Lower leg skin (tissue), 4 donors: ENCODE results near the gene FOXN4. TPM values are rescaled to one million over a fixed set of nuclear protein-coding genes. Genes with fewer than 3 reads are reported as not detected.

ENCODE experiments used
- DNase-seq, 2 donors: peaks; one replicate each; pipeline ENCODE4 v3.0.0-alpha.2; 2019; ENCODE audit warnings: low spot score in 2 of 2
- H3K4me3 ChIP-seq: fragments of 200-600 bp; sonication (generic); 2 replicates; pipeline ENCODE4 v1.5.1; 2017; ENCODE audit warnings: mild to moderate bottlenecking, low read depth; ENCODE audit not compliant: poor library complexity, severe bottlenecking
- POLR2A ChIP-seq, 2 donors: fragments of 450-650 bp; IDR thresholded peaks; one replicate each; pipeline ENCODE4 v1.6.1; 2016 to 2017; ENCODE audit warnings: antibody characterized with exemption in 2 of 2, mild to moderate bottlenecking in 1 of 2, moderate library complexity in 1 of 2
- WGBS, 2 donors: methylation state at CpG; one replicate each; pipeline ENCODE4 v1.1.5; 2018; 5-methylcytosine and 5-hydroxymethylcytosine counted together
- intact Hi-C: fragments of 100-400 bp; cut with DNase I; formaldehyde crosslinking; loops from one replicate; pipeline ENCODE4 v1.15.0; 2023; ENCODE audit warnings: low total_unique reads
- total RNA-seq, 4 donors: library from RNA; depleted of rRNA; stranded (reverse); fragments of >200 nt; gene quantifications; one replicate each; pipeline ENCODE4 v1.1.0, GENCODE V29; 2016
- TF ChIP-seq, protein P1 (sequence below), 3 donors: fragments of 450-650 bp; IDR thresholded peaks; one replicate each; pipeline ENCODE4 v1.5.1; 2016; ENCODE audit warnings: antibody characterized with exemption in 3 of 3, mild to moderate bottlenecking in 3 of 3, moderate library complexity in 2 of 3

Gene FOXN4
- total RNA-seq, 4 donors from 2014 or later: 0.10 to 0.12 TPM; not detected in 2

DNA sequence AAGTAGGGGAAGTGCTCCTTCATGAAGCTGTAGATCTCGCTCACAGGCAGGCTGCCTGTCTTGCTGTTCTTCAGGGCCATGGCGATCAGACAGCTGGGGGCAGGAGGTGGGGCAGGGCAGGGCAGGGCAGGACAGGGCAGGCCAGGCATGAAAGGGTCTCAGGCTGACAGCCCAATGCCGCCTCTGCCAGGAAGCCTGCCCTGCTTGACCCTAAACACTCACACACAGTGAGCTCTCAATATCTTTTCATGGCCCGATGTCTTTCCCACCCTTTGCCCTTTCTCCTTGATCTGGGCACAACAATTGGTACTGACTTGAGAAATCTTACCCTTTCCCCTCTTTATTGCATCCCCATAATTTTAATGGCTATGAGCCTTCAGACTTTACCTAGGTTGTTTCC, 22.4 kb downstream of the FOXN4 start:
- TF ChIP-seq POLR2A (IDR thresholded peaks at IDR 0.05): no peak
- TF ChIP-seq, protein P1, sequence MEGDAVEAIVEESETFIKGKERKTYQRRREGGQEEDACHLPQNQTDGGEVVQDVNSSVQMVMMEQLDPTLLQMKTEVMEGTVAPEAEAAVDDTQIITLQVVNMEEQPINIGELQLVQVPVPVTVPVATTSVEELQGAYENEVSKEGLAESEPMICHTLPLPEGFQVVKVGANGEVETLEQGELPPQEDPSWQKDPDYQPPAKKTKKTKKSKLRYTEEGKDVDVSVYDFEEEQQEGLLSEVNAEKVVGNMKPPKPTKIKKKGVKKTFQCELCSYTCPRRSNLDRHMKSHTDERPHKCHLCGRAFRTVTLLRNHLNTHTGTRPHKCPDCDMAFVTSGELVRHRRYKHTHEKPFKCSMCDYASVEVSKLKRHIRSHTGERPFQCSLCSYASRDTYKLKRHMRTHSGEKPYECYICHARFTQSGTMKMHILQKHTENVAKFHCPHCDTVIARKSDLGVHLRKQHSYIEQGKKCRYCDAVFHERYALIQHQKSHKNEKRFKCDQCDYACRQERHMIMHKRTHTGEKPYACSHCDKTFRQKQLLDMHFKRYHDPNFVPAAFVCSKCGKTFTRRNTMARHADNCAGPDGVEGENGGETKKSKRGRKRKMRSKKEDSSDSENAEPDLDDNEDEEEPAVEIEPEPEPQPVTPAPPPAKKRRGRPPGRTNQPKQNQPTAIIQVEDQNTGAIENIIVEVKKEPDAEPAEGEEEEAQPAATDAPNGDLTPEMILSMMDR (IDR thresholded peaks at IDR 0.05): no peak
- intact Hi-C loops: no loop called here
- no peak overlapping the region for H3K4me3 ChIP-seq
- DNase-seq: no peak
- WGBS, 2 donors: 80 to 87% methylated on average over 4 of the region's 4 CpGs

DNA sequence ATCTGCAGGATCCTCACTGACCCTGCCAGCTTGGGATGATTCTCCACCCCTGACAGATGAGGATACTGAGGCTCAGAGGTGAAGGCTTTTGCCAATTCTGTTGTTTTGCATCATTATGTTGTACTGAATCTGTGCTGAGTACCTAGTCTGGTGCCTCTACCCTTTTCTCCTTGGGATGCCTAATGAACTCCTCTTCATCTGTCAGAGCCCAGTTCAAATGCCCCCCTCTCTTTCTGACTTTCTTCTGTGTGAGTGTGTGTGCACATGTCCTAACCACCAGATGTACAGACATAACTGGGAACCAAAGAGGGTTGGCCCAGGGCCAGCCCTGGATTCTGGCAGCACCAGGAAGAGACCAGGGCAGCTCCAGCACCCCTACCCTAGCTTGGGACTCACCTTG, 22.8 kb downstream of the FOXN4 start:
- no peak for DNase-seq
- TF ChIP-seq, protein P1 (IDR thresholded peaks at IDR 0.05): no peak
- TF ChIP-seq POLR2A (IDR thresholded peaks at IDR 0.05): no peak
- intact Hi-C loops: no loop called here
- H3K4me3 ChIP-seq: no peak overlapping the region

GRCh38 chr12:109284392-109284791, 24.7 kb downstream of the FOXN4 start:
- no peak for DNase-seq
- H3K4me3 ChIP-seq: no peak overlapping the region
- TF ChIP-seq, protein P1 (IDR thresholded peaks at IDR 0.05): no peak
- no peak for TF ChIP-seq POLR2A (IDR thresholded peaks at IDR 0.05)
- intact Hi-C loops: no loop called here
- WGBS, 2 donors: 92 to 93% methylated on average over 16 of the region's 20 CpGs

- intact Hi-C loops: no loop called here
- WGBS, 2 donors: 91 to 92% methylated on average over 10 to 16 of the region's 17 CpGs
- no peak for TF ChIP-seq POLR2A (IDR thresholded peaks at IDR 0.05)
- TF ChIP-seq, protein P1 (IDR thresholded peaks at IDR 0.05): no peak
- H3K4me3 ChIP-seq: no peak overlapping the region
- DNase-seq: no peak
Observed at GRCh38 chr12:109281452-109281851, 27.6 kb downstream of the FOXN4 start.

DNA sequence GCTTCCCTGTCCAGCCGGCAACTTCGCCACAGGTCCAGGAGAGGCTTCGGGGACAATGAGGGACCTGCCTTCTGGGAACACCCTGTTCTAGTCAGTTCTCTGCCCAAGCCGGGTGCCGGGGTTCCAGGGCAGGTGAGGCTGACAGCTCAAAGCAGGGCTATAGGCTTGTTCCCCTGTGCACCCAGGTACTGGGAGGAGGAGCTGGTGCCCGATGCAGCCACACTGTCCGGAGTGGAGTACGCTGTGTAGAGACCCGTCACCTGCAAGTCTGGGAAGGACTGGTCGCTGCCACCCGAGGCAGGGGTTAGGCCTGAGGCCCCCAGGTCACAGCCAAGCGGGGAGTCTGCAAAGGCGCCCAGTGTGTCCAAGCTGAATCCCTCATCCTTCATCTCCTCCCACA, 29.6 kb downstream of the FOXN4 start:
- 94 to 96% methylated on average over 12 to 13 of the region's 13 CpGs for WGBS, 2 donors
- intact Hi-C loops: no loop called here

GRCh38 chr12:109278912-109279311, 30.2 kb downstream of the FOXN4 start:
- 69 to 78% methylated on average over 10 of the region's 10 CpGs for WGBS, 2 donors
- no peak for DNase-seq
- TF ChIP-seq, protein P1 (IDR thresholded peaks at IDR 0.05): no peak
- no peak for TF ChIP-seq POLR2A (IDR thresholded peaks at IDR 0.05)
- no peak overlapping the region for H3K4me3 ChIP-seq
- intact Hi-C loops: no loop called here

More for the DNA sequence above, 29.6 kb downstream of the FOXN4 start:
- H3K4me3 ChIP-seq: no peak overlapping the region
- no peak for TF ChIP-seq POLR2A (IDR thresholded peaks at IDR 0.05)
- TF ChIP-seq, protein P1 (IDR thresholded peaks at IDR 0.05): no peak
- no peak for DNase-seq
